Heart left ventricle (tissue), 16 donors: Measurements from ENCODE around the gene WNT5A. TPM values are rescaled to one million over a fixed set of nuclear protein-coding genes. Genes with fewer than 3 reads are reported as not detected.
A peak's percentile ranks its signal among the peaks of the same experiment; 100 is the strongest.

Experiments used
- ATAC-seq, 4 donors: fragments of 200-7000 bp; cut with Tn5 transposase; one replicate each; pipeline ENCODE4 v1.9.1; 2020 to 2022; ENCODE audit warnings: moderate library complexity in 4 of 4, mild to moderate bottlenecking in 3 of 4, moderate number of reproducible peaks in 1 of 4
- DNase-seq, 5 donors: peaks; one replicate each; pipeline ENCODE4 v3.0.0-alpha.2; 2020
- H3K27ac ChIP-seq, 12 donors: fragments of 200-600 bp; sonication (generic) in 4 of 12; one replicate each; pipeline versions ENCODE4 v1.5.0 to v1.8.0; 2016 to 2022; ENCODE audit warnings: mild to moderate bottlenecking in 2 of 12
- H3K27me3 ChIP-seq, 9 donors: fragments of 200-600 bp; sonication (generic) in 2 of 9; one replicate each; pipeline versions ENCODE4 v1.5.1 to v1.8.0; 2016 to 2022; ENCODE audit warnings: mild to moderate bottlenecking in 3 of 9
- H3K36me3 ChIP-seq, 9 donors: fragments of 200-600 bp; sonication (generic) in 2 of 9; one replicate each; pipeline versions ENCODE4 v1.5.0 to v1.8.0; 2018 to 2022; ENCODE audit warnings: mild to moderate bottlenecking in 2 of 9
- H3K4me1 ChIP-seq, 12 donors: fragments of 200-600 bp; sonication (generic) in 4 of 12; one replicate each; pipeline versions ENCODE4 v1.5.0 to v1.8.0; 2016 to 2022; ENCODE audit warnings: mild to moderate bottlenecking in 3 of 12
- H3K4me3 ChIP-seq, 12 donors: fragments of 200-600 bp; sonication (generic) in 4 of 12; one replicate each; pipeline versions ENCODE4 v1.5.0 to v1.8.0; 2017 to 2022; ENCODE audit warnings: mild to moderate bottlenecking in 9 of 12, moderate library complexity in 4 of 12
- H3K9me3 ChIP-seq, 12 donors: fragments of 200-600 bp; sonication (generic) in 4 of 12; one replicate each; pipeline versions ENCODE4 v1.5.0 to v1.8.0; 2016 to 2022; ENCODE audit warnings: mild to moderate bottlenecking in 1 of 12
- POLR2A ChIP-seq, 2 donors: fragments of 450-650 bp; IDR thresholded peaks; one replicate each; pipeline ENCODE4 v1.6.1; 2017; ENCODE audit warnings: antibody characterized with exemption in 2 of 2, mild to moderate bottlenecking in 2 of 2, moderate library complexity in 2 of 2
- WGBS, 4 donors: extraction: QIAGEN DNeasy Blood & Tissue Kit in 2 of 4; methylation state at CpG; one replicate each; pipeline versions ENCODE4 v1.1.5 to v1.1.7; 2013 to 2018; 5-methylcytosine and 5-hydroxymethylcytosine counted together
- intact Hi-C, 10 donors: fragments of 100-400 bp; cut with DNase I; formaldehyde crosslinking; loops; one replicate each; pipeline versions ENCODE4 v1.11.1 to v1.14.2; 2022
- polyA plus RNA-seq, 2 donors: library from polyadenylated mRNA; stranded (reverse); fragments of 200-250 nt; gene quantifications; one replicate each; pipeline ENCODE4 v1.2.3, GENCODE V29; 2013
- total RNA-seq, 9 donors: library from RNA; depleted of rRNA in 2 of 9; stranded (reverse); fragments of >200 nt in 2 of 9; fragmentation: NEBNext Ultra II Directional in 3 of 9; extraction: Animal tissue kit (Norgen Biotek cat#: 25700) in 3 of 9; gene quantifications; one replicate each; pipeline versions ENCODE4 v1.1.0 to v1.2.4, GENCODE V29; 2016 to 2023
- TF ChIP-seq, protein P1 (sequence below), 12 donors: fragments of 200-600 bp; sonication (generic) in 4 of 12; IDR thresholded peaks; one replicate each; pipeline versions ENCODE4 v1.5.0 to v1.8.0; 2018 to 2022; ENCODE audit warnings: antibody characterized with exemption in 12 of 12, mild to moderate bottlenecking in 5 of 12
- donor health status: ischemic (EF 13 %, LVEDD 7.1; RV severe dilation, severe dysfunction).
- donor health status: healthy with polysubstance abuse.
- donor health status: DM: no; HTN: yes; CAD: no.
- donor health status: DM: no; HTN: no; CAD: no.
- donor health status: ischemic (EF 25% LVEDD 6.9; RV normal size, moderate dysfunction).
- donor health status: ischemic (EF 25% LVEDD 5.7; RV mildly dilated, moderate dysfunction).
- donor health status: healthy.
- donor health status: DM: yes; HTN: yes; CAD: no.
- donor health status: ischemic (EF 35%, LVEDD 5.7; RV mildly dilated, moderate dysfunction).
- donor health status: nonischemic (EF 11% LVEDD 7.7; RV severe dilation, severe dysfunction).
- donor health status: DM: yes; HTN: yes; CAD: no.
- donor health status: PGD.
- donor health status: ischemic (EF 29% LVEDD 5.4; RV normal size, mild dysfunction).
- donor health status: nonischemic (EF 23%, LVEDD 6.1; RV moderate dilation, normal function).

Gene WNT5A
- total and polyA plus RNA-seq, 11 donors = 0.35 to 7.4 (median 3.2) TPM

DNA sequence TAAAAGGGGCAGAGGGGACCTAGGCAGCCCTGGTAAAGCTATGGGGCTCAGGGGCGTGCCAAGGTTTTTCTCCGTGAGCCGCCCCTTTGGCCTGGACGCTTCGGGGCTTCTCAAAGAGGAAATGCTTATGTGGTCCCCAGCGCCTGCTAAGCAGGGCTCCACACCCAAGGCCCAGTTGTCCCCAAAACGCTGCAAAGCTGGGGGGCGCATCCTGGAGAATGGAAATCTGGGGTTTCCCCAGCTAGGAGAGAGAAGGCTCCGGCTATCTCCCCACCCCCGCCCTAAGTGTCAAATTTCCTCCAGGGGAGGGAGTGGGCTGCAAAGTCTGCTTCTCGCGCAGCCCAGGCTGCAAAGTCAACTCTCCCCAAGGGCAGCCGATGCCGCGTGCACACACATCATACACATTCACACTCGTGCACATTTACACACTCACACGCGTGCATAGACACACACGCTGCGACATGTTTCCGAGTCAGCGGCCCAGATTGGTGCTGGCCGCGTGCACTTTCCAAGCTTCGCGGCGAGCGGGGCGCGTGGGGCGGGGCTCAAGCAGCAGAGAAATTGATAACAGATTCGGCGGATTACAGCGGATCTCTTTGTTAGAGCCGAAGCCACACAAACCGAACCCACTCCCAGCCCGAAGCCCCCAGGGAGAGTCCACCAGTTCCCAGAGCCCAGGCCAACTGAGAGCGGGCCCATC is 4.5 kb downstream of the WNT5A start:
- H3K4me1 ChIP-seq = peaks cover 0 to 51% (median 8%) of the 10 kb centered on the region in 12 donors
- no peaks in the 10 kb centered on the region for H3K36me3 ChIP-seq
- no peaks in the 10 kb centered on the region for H3K9me3 ChIP-seq
- ATAC-seq (no peak), DNase-seq (peak in 1 of 5 donors; percentile 25)
- 26 to 53% (median 28%) methylated on average over 28 to 38 of the region's 38 CpGs for WGBS, 4 donors
- intact Hi-C loops = loop anchor here (5.0 to 10.0 kb wide), 7 partner anchors 262 to 772 kb away; no protein-coding TSS in a partner anchor
- TF ChIP-seq, protein P1, sequence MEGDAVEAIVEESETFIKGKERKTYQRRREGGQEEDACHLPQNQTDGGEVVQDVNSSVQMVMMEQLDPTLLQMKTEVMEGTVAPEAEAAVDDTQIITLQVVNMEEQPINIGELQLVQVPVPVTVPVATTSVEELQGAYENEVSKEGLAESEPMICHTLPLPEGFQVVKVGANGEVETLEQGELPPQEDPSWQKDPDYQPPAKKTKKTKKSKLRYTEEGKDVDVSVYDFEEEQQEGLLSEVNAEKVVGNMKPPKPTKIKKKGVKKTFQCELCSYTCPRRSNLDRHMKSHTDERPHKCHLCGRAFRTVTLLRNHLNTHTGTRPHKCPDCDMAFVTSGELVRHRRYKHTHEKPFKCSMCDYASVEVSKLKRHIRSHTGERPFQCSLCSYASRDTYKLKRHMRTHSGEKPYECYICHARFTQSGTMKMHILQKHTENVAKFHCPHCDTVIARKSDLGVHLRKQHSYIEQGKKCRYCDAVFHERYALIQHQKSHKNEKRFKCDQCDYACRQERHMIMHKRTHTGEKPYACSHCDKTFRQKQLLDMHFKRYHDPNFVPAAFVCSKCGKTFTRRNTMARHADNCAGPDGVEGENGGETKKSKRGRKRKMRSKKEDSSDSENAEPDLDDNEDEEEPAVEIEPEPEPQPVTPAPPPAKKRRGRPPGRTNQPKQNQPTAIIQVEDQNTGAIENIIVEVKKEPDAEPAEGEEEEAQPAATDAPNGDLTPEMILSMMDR (IDR thresholded peaks at IDR 0.05) = no peak
- TF ChIP-seq POLR2A (IDR thresholded peaks at IDR 0.05) = no peak
- H3K4me3 ChIP-seq = peak overlapping the region in 9 of 12 donors; percentile 25 to 54 (median 43)
- H3K27ac ChIP-seq = no peak overlapping the region
- H3K27me3 ChIP-seq = peaks cover 0 to 86% (median 9%) of the 10 kb centered on the region in 9 donors

DNA sequence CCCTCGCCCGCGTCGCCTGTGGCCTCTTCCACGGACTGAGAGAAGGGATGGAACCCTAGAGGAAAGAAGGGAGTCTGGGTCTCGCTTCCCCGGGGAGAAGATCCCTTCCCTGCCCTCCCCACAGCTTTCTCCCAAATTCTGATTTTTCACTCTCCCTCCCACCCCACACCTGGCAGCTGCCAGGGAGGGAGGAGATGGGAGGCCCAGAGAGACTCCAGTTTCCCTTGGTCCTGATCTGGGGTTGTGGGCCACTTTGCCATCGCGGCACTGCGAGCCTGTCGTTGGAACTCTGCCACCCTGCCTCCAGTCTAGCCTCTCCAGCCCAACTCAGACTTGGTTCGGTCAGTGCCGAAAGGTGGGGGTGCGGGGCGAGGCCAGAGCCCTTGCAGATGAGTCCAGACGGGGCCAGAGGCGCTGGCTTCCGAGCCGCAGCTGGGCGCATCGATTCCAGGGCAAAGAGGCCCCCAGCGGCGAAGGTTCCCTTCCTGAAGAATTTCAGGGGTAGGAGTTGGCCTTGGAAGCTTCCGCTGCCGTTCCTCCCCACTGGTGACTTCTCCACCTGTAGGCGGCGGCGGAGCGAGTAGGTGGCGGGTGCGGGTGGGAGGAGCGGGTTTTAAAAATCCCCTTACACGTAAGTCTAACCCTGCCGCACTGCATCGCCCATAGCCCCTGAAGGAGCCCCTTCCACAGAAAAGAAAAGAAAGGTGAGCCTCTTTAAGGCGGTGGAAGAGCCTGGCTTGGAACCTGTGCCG is 5.2 kb downstream of the WNT5A start:
- peak in 1 of 5 donors; percentile 30 for DNase-seq
- H3K4me1 ChIP-seq = peaks cover 0 to 44% (median 7%) of the 10 kb centered on the region in 12 donors
- 12 to 22% (median 17%) methylated on average over 34 to 37 of the region's 37 CpGs for WGBS, 4 donors
- no peaks in the 10 kb centered on the region for H3K36me3 ChIP-seq
- TF ChIP-seq, protein P1 (IDR thresholded peaks at IDR 0.05) = no peak
- TF ChIP-seq POLR2A (IDR thresholded peaks at IDR 0.05) = no peak
- peak overlapping the region in 11 of 12 donors; percentile 24 to 54 (median 43) for H3K4me3 ChIP-seq
- ATAC-seq = no peak
- peaks cover 0 to 79% (median 9%) of the 10 kb centered on the region in 9 donors for H3K27me3 ChIP-seq
- H3K27ac ChIP-seq = no peak overlapping the region
- intact Hi-C loops = loop anchor here (5.0 to 10.0 kb wide), 7 partner anchors 263 to 773 kb away; no protein-coding TSS in a partner anchor
- H3K9me3 ChIP-seq = no peaks in the 10 kb centered on the region

DNA sequence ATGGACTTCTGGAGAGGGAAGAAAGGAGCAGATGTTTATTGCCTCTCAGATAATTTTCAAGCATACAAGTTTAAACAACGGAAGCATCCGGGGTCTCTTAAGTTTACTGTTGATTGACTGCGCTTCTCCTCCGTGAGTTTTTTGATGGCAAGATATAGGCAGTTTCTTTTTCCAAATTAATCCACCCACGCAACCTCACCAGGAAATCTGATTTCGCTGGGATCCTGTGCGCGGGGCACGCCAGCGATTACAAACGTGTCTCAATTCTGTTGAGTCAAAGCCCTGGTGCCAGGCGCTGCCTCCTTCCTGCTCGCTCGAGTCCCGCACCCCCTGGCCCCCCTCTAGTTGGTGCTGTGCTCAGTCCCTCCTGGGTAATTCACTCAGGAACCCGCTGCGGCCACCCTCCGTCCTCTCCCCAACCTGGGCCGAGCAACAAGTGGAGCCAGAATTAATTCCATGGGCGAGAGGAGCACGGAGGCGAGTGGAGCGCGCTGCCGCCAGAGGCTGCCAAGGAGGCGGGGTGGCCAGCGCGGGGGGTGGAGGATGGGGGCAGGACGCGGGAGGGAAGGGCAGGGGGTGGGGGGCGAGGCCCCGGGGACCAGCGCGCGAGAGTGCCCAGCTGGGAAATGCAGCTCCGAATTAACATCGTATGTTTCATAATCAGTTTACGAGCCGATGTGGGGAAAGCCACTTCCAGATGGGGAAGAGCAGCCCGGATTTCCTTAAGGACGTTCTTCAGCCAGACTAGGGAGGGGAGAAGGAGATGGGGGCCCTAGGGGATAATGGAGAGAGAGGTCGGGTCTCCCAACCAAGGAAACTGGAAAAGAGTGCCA is 6.0 kb downstream of the WNT5A start:
- H3K27me3 ChIP-seq = peaks cover 0 to 71% (median 9%) of the 10 kb centered on the region in 9 donors
- DNase-seq (peak in 1 of 5 donors; percentile 38), ATAC-seq (peak in 2 of 4 donors; percentile 30 to 31)
- WGBS, 4 donors = 5 to 13% (median 6%) methylated on average over 21 to 42 of the region's 42 CpGs
- no peaks in the 10 kb centered on the region for H3K36me3 ChIP-seq
- no peaks in the 10 kb centered on the region for H3K9me3 ChIP-seq
- H3K4me3 ChIP-seq = peak overlapping the region in 11 of 12 donors; percentile 24 to 54 (median 43)
- H3K4me1 ChIP-seq = peaks cover 0 to 36% (median 5%) of the 10 kb centered on the region in 12 donors
- H3K27ac ChIP-seq = no peak overlapping the region
- intact Hi-C loops = loop anchor here (5.0 to 10.0 kb wide), 7 partner anchors 264 to 774 kb away; no protein-coding TSS in a partner anchor
- TF ChIP-seq POLR2A (IDR thresholded peaks at IDR 0.05) = no peak
- TF ChIP-seq, protein P1 (IDR thresholded peaks at IDR 0.05) = no peak
